Transverse colon (tissue), 3 donors: ENCODE results near the gene SLC50A1.

ENCODE experiments used
- POLR2A ChIP-seq: fragments of 450-650 bp; IDR thresholded peaks from one replicate; pipeline ENCODE4 v1.6.1; 2016; ENCODE audit warnings: antibody characterized with exemption, mild to moderate bottlenecking, moderate library complexity
- TF ChIP-seq, protein P1 (sequence below), 5 experiments: fragments of 200-600 bp in 3 of 5; fragments of 450-650 bp in 2 of 5; sonication (generic) in 3 of 5; IDR thresholded peaks; 1 replicate in 2 of 5; 2 replicates in 3 of 5; pipeline ENCODE4 v1.5.1; 2016 to 2017; ENCODE audit warnings: antibody characterized with exemption in 5 of 5, inconsistent platforms in 3 of 5, mild to moderate bottlenecking in 2 of 5, moderate library complexity in 1 of 5

DNA sequence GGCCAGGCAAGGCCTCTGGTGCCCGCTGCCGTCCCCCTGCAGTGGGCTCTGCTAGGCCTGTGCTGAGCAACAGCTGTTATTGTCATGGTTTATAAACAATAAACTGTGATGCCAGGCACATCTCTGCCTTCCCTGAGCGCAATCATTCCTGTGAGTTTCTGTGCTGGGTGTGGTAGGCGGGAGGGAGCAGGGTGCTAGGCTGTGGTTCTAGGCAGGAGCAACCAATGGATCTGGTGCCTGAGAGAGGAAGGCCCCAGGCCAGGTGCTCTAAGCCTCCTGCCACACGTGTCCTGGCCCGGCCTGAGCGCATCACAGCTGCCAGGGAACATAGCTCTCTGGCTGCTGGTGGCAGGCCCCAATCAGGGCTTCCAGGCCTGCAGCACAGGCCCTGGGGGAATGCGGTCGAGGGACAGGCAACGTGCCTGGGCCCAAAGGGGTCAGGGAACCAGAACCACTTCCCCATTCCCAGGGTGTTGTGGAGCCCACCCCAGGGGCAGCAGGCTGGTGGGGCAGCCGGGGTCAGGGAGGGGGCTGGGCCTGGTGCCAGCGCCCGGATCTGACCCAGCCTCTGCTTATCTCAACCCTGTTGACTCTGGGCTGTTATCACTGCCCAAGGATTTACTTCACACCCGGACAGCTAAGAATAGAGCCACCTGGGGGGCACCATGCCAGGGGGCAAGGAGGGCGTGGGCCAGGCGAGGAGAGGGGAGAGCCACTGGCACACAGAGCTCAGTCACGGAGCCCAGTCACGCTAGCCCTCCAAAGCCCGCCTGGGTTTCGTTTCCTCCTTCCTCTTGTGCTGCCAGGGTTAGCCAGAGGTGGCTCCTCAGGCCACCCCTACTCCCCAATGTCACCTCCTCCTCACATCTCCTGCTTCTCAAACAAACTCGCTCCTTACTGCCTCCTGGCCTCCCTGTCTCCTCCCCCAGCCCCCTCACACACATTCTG is 49.5 kb downstream of the SLC50A1 start:
- TF ChIP-seq, protein P1, sequence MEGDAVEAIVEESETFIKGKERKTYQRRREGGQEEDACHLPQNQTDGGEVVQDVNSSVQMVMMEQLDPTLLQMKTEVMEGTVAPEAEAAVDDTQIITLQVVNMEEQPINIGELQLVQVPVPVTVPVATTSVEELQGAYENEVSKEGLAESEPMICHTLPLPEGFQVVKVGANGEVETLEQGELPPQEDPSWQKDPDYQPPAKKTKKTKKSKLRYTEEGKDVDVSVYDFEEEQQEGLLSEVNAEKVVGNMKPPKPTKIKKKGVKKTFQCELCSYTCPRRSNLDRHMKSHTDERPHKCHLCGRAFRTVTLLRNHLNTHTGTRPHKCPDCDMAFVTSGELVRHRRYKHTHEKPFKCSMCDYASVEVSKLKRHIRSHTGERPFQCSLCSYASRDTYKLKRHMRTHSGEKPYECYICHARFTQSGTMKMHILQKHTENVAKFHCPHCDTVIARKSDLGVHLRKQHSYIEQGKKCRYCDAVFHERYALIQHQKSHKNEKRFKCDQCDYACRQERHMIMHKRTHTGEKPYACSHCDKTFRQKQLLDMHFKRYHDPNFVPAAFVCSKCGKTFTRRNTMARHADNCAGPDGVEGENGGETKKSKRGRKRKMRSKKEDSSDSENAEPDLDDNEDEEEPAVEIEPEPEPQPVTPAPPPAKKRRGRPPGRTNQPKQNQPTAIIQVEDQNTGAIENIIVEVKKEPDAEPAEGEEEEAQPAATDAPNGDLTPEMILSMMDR (IDR thresholded peaks at IDR 0.05) = peak in 1 of 5 experiments; percentile 46
- TF ChIP-seq POLR2A = peak; percentile 12
